ENCODE measurements around the gene BAZ2A.
"Not testable (repeated sequence)": the region's sequence is repeated elsewhere in the genome, so short reads cannot be mapped to it uniquely, and the experiment has no call there.

Gene BAZ2A

DNA sequence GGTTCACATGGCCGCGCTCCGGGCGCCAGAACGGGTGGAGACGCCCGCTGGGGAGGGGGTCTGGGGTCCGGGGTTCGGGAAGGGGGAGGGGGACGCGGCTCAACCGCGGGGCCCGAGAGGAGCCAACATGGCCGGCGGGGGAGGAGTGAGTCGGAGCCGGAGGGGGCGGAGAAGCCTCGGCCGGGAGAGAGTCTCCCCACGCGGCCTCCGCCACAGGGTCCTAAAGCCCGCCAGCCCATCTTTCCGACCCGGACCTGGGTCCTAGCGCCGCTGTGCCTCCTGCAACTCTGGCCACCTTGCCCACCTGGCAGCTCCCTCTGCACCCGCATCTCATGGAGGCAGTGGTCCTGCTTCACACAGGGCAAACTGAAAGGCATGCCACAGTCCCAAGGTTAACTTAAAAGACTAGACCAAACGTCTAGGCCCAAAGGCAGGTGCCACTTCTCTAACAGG lies at the start of gene BAZ2A:
BAZ2A (minus strand) TSS at position 147 of the 453 bp plus-strand sequence. CDS start 12,796 bp downstream, outside the sequence.
- DNase-seq (ENCODE audit: low read depth in 2 of 3, low spot score in 1 of 3): peak; percentile 74 to 87 (median 82)

DNA sequence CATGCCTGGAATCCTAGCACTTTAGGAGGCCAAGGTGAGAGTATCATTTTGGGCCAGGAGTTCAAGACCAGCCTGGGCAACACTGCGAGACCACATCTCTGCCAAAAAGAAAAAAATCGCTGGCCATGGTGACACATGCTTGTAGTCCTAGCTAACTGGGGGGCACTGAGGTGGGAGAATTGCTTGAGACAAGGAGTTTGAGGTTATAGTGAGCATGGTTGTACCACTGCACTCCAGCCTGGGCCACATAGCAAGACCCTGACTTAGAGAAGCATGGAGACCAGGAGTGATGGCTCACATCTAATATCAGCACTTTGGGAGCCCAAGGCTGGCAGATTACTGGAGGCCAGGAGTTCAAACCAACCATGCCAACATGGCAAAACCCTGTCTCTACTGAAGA lies 48.7 kb upstream of the BAZ2A start:
- DNase-seq (ENCODE audit: low read depth in 2 of 3, low spot score in 1 of 3): no peak

DNA sequence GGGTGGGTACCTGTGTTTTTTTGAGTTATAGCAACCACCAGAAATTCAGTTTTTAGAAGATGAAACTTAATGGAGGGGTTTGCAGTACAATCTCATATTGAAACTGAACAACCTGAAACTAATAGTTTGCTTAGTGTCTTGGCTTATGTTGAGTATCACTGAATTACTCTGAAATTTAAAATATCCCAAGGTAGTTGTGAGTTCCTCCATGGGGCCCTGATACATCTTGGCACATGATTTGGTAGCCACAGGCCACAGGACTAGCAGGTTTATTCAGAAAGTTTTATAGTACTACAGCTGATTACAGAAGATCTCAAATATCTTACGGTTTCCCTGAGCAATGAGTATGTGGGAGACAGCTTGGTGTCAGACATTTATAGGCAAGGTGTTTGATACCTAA lies 47.6 kb upstream of the BAZ2A start:
- no peak for DNase-seq (ENCODE audit: low read depth in 2 of 3, low spot score in 1 of 3)

DNA sequence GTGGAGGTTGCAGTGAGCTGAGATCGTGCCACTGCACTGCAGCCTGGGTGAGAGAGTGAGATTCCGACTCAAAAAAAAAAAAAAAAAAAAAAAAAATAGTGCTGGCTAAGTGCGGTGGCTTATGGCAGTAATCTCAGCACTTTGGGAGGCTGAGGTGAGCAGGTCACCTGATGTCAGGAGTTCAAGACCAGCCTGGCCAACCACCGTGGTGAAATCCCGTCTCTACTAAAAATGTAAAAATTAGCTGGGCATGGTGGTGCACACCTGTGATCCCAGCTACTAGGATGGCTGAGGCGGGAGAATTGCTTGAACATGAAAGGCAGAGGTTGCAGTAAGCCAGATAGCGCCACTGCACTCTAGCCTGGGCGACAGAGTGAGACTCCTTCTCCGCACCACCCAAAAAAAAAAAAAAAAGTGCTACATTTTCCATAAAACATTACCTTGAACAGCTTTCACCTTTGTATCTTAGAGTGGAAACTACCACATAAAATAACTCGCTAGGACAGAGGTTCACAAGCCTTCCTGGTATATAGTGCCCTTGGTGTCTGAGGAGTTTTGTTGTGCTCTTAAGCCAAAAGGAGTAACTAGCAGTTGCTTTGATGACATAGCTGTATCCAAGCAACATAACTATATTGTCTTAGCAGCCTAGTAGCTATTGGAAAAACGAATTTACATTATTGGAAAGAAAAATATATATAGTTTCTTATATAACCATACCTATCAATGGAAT lies 46.9 kb upstream of the BAZ2A start:
- DNase-seq (ENCODE audit: low read depth in 2 of 3, low spot score in 1 of 3): no peak

DNA sequence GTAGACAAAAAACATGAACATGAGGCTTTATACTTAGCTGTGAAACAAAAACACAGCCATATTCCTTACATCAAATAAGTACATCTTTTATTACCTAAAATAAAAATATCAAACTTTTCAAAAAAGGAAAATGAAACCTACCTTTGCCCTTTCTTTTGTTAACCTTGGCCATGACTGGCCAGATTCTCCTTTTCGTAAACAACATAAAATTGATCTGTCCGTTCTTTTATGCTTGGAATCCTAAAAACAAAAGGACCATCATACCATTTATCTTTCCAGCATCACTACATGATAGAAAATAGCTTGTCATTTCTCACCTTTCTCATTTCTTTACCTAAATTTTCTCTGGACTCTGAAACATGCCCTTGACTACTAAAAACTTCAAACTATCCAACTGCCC lies 41.5 kb upstream of the BAZ2A start:
- no peak for DNase-seq (ENCODE audit: low read depth in 2 of 3, low spot score in 1 of 3)

DNA sequence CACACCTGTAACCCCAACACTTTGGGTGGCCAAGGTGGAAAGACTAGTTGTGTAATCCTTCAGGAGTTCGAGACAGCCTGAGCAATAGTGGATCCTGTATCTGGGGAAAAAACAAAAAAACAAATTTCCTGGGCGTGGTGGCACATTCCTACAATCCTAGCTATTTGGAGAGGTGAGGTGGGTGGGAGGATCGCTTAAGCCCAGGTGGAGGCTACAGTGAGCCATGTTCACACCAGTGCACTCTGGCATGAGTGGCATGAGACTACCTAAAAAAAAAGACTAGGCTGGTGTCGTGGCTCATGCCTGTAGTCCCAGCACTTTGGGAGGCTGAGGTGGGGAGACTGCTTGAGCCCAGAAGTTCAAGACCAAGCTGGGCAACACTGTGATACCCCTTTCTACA lies 40.7 kb upstream of the BAZ2A start:
- no peak for DNase-seq (ENCODE audit: low read depth in 2 of 3, low spot score in 1 of 3)

DNA sequence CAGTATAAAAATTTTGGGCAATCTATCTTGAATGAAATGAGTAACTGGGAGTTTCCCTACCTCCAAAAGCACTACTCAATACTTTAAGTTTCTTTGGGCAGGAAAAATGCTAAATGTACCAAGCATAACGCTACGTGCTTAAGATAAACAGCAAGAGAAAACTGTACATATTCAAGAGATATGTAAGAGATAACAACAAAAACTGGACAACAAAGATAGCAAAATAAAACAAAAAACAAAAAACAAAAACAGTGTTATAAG lies 38.0 kb upstream of the BAZ2A start:
- DNase-seq (ENCODE audit: low read depth in 2 of 3, low spot score in 1 of 3): no peak

DNA sequence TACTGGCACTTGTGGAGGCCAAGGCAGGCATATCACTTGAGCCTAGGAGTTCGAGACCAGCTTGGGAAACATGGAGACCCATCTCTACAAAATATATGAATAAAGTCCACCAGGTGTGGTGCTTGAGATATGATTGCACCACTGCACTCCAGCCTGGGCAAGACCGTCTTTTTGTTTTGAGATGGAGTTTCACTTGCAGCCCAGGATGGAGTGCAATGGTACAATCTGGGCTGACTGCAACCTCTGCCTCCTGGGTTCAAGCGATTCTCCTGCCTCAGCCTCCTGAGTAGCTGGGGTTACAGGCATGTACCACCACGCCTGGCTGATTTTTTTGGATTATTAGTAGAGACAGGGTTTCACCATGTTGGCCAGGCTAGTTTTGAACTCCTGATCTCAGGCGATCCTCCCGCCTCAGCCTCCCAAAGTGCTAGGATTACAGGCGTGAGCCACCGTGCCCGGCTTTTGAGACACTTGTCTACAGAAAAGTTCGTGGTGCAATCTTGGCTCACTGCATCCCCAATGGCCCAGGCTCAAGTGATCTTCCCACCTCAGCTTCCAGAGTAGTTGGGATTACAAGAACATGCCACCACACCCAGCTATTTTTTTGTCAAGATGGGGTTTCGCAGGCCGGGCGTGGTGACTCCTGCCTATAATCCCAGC lies 32.0 kb upstream of the BAZ2A start:
- no peak for DNase-seq (ENCODE audit: low read depth in 2 of 3, low spot score in 1 of 3)

DNA sequence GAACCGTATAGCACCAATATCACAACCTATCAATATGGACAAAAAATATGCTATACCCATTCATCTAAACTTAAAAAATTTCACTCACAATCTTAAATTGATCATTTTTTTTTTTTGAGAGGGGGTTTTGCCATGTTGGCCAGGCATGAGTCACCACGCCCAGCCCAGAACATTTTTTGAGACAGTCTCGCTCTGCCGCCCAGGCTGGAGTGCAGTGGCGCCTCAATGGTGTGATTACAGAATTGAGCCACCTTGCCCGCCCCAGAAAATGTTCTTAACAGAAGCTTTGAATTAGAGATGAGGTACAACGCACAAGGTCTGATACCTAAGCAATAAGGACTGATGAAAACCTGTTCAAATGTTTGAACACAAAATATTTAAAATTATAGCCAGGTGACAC lies 31.4 kb upstream of the BAZ2A start:
- DNase-seq (ENCODE audit: low read depth in 2 of 3, low spot score in 1 of 3): no peak

DNA sequence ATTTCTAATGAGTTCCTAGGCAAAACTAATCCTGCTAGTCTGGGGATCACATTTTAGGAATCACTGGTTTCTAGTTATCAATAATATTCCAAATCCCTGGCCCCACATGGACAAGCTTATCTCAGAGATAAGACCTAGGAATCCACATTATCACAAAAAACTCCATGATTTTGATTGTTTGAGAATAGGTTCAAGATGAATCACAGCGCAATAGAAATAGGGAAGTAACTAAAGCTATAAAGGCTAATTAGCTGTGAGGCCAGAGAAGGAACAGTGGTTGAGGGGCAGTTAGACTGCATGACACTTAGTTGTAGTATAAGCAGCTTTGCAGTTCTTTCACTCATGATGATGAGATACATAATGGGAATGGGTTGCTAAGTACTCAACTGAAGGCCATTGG lies 28.8 kb upstream of the BAZ2A start:
- no peak for DNase-seq (ENCODE audit: low read depth in 2 of 3, low spot score in 1 of 3)

DNA sequence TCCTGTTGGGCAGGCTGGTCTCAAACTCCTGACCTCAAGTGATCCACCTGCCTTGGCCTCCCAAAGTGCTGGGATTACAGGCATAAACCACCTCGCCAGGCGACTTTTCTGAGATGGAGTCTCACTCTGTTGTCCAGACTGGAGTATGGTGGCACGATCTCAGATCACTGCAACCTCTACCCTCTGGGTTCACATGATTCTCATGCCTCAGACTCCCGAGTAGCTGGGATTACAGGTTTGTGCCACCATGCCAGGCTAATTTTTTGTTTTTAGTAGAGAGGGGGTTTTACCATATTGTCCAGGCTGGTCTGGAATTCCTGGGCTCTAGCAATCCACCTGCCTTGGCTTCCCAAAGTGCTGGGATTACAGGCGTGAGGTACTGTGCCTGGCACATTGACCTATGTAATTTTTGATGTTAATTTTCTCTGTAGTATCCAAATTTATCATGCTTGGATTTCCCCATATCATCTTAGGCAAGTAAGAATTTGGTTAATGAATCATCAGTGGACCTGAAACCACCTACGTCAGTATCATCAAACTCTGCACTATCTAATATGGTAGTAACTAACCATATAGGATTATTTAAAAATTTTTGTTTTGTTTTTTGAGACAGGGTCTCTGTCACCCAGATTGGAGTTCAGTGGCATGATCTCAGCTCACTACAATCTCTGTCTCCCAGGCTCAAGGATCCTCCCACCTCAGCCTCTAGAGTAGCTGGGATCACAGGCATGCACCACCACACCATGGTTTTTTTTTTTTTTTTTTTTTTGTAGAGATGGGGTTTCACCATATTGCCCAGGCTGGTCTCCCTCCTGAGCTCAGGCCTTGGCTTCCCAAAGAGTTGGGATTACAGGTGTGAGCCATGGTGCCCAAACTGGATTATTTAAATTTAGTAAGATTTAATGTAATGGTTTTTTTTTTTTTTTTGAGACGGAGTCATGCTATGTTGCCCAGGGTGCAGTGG lies 27.6 kb upstream of the BAZ2A start:
- no peak for DNase-seq (ENCODE audit: low read depth in 2 of 3, low spot score in 1 of 3)

DNA sequence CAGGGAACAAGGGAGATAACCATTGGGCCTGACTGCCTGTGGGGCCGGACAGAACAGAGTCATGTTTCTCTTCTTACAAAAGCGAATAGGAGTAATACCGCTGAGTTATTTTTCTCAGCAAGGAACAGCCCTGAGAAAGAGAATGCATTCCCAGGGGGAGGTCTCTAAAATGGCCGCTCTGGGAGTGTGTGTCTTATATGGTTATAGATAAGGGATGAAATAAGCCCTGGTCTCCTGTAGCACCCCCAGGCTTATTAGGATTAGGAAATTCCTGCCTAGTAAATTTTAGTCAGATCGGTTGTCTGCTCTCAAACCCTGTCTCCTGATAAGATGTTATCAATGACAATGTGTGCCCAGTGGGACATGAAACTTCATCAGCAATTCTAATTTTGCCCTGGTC lies 23.7 kb upstream of the BAZ2A start:
- not testable (repeated sequence) for DNase-seq (ENCODE audit: low read depth in 2 of 3, low spot score in 1 of 3)

DNA sequence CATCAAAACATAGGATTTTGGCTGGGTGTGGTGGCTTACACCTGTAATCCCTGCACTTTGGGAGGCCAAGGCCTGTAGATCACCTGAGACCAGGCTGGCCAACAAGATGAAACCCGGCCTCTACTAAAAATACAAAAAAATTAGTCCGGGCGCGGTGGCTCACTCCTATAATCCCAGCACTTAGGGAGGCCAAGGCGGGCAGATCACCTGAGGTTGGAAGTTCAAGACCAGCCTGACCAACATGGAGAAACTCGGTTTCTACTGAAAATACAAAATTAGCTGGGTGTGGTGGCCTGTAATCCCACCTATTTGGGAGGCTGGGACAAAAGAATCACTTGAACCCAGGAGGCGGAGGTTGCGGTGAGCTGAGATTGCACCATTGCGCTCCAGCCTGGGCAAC lies 17.9 kb upstream of the BAZ2A start:
- DNase-seq (ENCODE audit: low read depth in 2 of 3, low spot score in 1 of 3): not testable (repeated sequence)

DNA sequence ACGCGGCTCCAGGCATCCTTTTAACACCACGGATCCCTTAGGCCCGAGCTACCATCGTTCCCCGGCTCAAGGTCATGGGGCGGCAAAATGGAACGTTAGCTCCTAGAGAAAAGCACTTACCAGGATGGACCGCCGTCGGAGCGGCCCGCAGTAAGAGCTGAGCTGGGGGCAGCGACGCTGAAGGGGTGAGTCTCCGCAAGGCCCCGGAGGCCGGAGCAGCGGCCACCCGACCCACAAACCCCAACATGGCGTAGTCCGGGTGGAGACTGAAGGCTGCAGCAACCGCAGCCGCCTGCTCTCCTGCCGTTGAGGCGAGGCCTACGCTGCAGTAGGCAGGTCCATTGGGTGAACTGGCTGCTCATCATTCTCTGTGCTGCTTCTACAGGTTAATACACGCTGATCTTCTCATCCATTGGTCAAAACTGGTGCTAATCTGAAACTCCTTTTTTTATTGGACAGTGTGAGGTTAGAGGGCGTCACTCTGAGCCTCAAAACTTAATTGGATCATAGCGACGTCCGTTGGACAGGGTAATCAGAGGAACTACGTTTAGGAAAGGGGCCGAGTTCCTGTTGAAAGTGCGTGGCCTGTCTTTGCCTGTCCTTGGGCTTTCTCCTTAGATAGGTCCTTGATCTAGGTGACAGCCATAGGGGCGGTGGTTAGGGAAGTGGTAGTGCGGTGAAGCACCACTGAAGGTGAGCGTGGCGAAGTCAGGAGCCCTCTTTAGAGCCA lies 15.8 kb upstream of the BAZ2A start, which contains the start of gene ATP5F1B:
ATP5F1B (minus strand) TSS at position 268 of the 730 bp plus-strand sequence; CDS start at position 247, 21 bp downstream.
- peak; percentile 90 to 91 (median 91) for DNase-seq (ENCODE audit: low read depth in 2 of 3, low spot score in 1 of 3)

DNA sequence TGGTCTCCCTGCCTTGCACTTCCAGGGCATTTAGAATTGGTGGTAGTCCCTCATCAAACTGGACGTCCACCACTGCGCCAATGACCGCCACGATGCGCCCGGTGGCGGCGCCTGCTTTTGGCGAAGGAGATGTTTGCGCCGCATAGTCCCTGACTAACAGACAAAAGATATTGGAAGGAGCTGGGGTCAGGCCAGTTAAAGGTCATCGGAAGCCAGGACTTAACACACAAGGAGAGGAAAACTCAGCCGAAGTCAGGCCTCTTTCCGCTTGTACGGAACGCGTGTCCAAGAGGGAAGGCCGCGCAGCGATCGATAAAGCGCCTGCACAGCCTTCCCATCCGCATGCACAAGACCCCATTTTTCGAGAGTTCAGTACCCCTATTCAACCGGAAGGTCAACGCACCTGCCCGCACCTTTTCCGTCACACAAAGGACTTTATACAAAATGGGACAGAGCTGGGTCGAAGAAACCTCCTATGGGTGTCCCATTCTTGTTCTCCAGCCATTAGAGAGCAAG lies 15.1 kb upstream of the BAZ2A start:
- DNase-seq (ENCODE audit: low read depth in 2 of 3, low spot score in 1 of 3): no peak

DNA sequence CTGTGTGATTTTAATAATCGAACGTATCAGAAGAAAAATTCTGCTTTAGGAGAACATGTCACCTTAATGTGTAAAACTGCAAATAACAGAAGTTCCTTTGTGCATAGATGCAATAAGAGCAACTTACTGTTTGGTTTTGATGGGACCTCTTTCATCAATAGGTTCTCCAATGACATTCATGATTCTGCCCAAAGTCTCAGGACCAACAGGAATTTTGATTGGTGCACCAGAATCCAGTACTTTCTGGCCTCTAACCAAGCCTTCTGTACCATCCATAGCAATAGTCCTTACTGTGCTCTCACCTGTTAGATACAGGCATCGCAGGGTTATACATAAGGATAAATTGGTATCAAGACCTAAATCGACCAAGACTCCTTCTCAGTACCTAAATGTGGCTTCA lies 14.5 kb upstream of the BAZ2A start:
- DNase-seq (ENCODE audit: low read depth in 2 of 3, low spot score in 1 of 3): no peak

DNA sequence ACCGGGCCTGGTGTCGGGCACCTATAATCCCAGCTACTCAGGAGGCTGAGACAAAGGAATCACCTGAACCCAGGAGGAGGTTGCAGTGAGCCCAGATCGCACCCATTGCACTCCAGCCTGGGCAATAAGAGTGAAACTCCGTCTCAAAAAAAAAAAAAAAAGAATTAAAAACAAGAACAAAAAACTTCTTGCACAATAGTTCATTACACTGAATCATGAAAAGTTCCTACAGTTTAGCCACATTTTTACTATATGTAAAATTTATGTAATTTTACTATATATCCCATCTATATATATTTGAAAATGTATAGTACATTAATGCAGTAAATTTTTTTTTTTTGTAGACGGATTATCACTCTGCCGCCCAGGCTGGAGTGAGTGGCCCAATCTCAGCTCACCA lies 11.1 kb upstream of the BAZ2A start:
- no peak for DNase-seq (ENCODE audit: low read depth in 2 of 3, low spot score in 1 of 3)

DNA sequence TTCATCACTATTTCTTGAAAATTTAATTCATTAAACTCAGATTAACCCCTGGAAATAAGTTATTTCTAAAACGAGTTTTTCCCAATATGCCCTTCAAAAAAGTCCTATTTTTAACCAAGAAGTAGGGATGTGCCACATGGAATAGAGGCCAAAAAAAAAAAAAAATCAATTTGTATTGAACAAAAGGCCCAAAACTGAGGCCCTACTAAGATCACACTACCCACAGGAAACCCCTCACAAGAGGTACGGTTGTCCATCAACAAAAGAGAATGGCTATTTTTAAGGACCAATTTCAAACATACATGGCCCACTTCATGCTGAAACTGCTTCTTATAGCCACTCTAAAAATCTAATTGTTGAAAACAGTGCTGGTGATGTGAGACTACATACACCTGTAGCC lies 7.5 kb upstream of the BAZ2A start:
- no peak for DNase-seq (ENCODE audit: low read depth in 2 of 3, low spot score in 1 of 3)

DNA sequence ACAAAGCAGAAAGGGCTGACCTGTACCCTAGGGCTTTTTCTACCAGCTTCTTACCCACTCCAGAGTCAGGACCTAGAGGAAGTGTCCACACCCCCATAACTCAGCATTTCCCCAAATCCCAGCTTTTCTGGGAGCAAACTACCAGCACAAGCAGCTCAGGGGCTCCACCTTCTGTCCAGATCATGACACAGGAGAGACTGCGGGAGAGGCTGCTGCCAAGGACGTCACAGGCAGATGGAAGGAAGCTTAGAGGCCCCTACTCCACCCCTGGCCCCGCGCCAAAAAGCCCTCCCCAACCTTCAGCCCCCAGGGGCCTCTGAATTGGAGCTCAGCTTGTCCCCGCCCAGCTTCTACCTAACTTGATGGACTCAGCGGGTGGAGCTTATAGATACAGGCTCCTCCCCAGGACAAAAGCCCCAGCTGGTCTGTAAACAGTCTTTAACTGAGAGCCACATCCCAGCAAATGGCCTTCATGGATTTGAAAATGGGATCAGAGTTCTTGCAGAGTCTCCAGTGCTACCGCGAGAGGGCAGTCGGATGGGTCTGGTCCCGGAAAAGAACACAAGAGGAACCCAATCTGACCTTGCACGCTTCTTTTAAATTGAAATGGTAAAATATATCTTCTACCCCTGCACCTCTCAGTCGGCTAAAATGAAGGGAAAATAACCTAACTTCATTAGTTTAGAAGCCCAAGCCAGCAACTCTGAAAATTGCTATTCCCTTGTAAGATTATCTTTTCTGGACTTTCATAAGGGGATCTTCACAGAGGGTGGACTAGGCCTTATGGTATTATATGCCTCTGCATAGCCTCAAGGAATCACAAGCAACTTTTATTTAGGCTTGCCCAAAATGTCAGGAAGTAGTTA lies 6.8 kb upstream of the BAZ2A start:
- DNase-seq (ENCODE audit: low read depth in 2 of 3, low spot score in 1 of 3): peak; percentile 84 to 89 (median 85)

Measured in stimulated activated CD4-positive, alpha-beta T cell treated with anti-CD3 and anti-CD28 coated beads, Interleukin-12 subunit alpha, Interleukin-12 subunit beta, amount 100 ng/mL, for 48 hours (primary cell).